ENCODE results near the gene MSI1.

DNA sequence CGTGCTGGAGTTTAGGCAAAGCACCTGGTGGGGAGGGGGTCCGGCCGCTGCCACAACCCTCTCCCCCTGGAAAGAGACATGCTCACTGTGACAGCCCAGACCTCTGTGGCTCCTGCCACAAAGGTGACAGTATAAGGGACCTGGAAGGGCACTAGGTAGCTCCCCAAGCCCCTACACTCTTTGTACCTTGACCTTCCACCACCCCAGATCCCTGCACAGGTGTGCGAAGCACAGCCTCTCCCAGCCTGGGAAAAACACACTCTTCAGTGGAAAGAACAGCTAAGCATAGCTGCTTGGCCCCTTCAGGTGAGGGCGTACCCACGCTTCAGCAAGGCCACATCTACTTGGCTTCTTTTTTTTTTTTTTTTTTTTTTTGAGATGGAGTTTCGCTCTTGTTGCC lies 36.4 kb downstream of the MSI1 start:
- TF ChIP-seq, protein P1, sequence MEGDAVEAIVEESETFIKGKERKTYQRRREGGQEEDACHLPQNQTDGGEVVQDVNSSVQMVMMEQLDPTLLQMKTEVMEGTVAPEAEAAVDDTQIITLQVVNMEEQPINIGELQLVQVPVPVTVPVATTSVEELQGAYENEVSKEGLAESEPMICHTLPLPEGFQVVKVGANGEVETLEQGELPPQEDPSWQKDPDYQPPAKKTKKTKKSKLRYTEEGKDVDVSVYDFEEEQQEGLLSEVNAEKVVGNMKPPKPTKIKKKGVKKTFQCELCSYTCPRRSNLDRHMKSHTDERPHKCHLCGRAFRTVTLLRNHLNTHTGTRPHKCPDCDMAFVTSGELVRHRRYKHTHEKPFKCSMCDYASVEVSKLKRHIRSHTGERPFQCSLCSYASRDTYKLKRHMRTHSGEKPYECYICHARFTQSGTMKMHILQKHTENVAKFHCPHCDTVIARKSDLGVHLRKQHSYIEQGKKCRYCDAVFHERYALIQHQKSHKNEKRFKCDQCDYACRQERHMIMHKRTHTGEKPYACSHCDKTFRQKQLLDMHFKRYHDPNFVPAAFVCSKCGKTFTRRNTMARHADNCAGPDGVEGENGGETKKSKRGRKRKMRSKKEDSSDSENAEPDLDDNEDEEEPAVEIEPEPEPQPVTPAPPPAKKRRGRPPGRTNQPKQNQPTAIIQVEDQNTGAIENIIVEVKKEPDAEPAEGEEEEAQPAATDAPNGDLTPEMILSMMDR (IDR thresholded peaks at IDR 0.05), result no peak
- no peak for TF ChIP-seq POLR2A (IDR thresholded peaks at IDR 0.05)
